GM23338 (cell line): ENCODE measurements around the gene OR8G1. TPM values are rescaled to one million over a fixed set of nuclear protein-coding genes. Genes with fewer than 3 reads are reported as not detected.
A peak's percentile ranks its signal among the peaks of the same experiment; 100 is the strongest.

Source experiments
- ATAC-seq: fragments of 200-7000 bp; cut with Tn5 transposase; 3 replicates; pipeline ENCODE4 v1.9.1; 2020
- DNase-seq: peaks from one replicate; pipeline ENCODE4 v3.0.0-alpha.2; 2015; ENCODE audit warnings: low spot score
- H2AFZ ChIP-seq: fragments of 200-600 bp; sonication (generic); 2 replicates; pipeline ENCODE4 v1.8.0; 2016; ENCODE audit warnings: antibody characterized with exemption, mild to moderate bottlenecking, moderate library complexity
- H3F3A ChIP-seq: fragments of 200-600 bp; sonication (generic); replicated peaks from 2 replicates; pipeline ENCODE4 v1.8.0; 2017; ENCODE audit warnings: antibody characterized with exemption, mixed run types, low read depth
- H3K27ac ChIP-seq: fragments of 200-600 bp; sonication (generic); 2 replicates; pipeline ENCODE4 v1.6.1; 2016; ENCODE audit warnings: low read depth
- H3K27me3 ChIP-seq: fragments of 200-600 bp; sonication (generic); 2 replicates; pipeline ENCODE4 v1.8.0; 2016; ENCODE audit warnings: mild to moderate bottlenecking, mixed run types, moderate library complexity; ENCODE audit not compliant: insufficient read depth
- H3K36me3 ChIP-seq: fragments of 200-600 bp; sonication (generic); 2 replicates; pipeline ENCODE4 v1.8.0; 2016; ENCODE audit warnings: mild to moderate bottlenecking; ENCODE audit not compliant: insufficient read depth
- H3K4me1 ChIP-seq: fragments of 200-600 bp; sonication (generic); 2 replicates; pipeline ENCODE4 v1.8.0; 2016; ENCODE audit warnings: mild to moderate bottlenecking, moderate library complexity; ENCODE audit not compliant: insufficient read depth
- H3K4me2 ChIP-seq: fragments of 200-600 bp; sonication (generic); 2 replicates; pipeline ENCODE4 v1.7.1; 2017; ENCODE audit warnings: mixed run types
- H3K4me3 ChIP-seq: fragments of 200-600 bp; sonication (generic); 2 replicates; pipeline ENCODE4 v1.6.1; 2016; ENCODE audit warnings: mixed run types
- H3K79me2 ChIP-seq: fragments of 200-600 bp; sonication (generic); replicated peaks from 2 replicates; pipeline ENCODE4 v1.8.0; 2017; ENCODE audit warnings: mild to moderate bottlenecking; ENCODE audit not compliant: insufficient read depth
- H3K9me2 ChIP-seq: fragments of 200-600 bp; sonication (generic); 2 replicates; pipeline ENCODE4 v1.8.0; 2017; ENCODE audit not compliant: insufficient read depth
- H4K20me1 ChIP-seq: fragments of 200-600 bp; sonication (generic); replicated peaks from 2 replicates; pipeline ENCODE4 v1.8.0; 2017; ENCODE audit warnings: mild to moderate bottlenecking; ENCODE audit not compliant: insufficient read depth
- H3K27ac Mint-ChIP-seq: 2 replicates; pipeline ENCODE4 v1.8.0; 2020; ENCODE audit warnings: inconsistent platforms, mild to moderate bottlenecking, moderate library complexity, mixed read lengths
- H3K27me3 Mint-ChIP-seq: 3 replicates; pipeline ENCODE4 v1.8.0; 2022; ENCODE audit warnings: low read depth, mild to moderate bottlenecking, moderate library complexity, mixed read lengths, inconsistent platforms; ENCODE audit not compliant: insufficient read depth, poor library complexity
- H3K36me3 Mint-ChIP-seq: 3 replicates; pipeline ENCODE4 v1.8.0; 2021; ENCODE audit warnings: low read depth, mild to moderate bottlenecking, inconsistent platforms, moderate library complexity, mixed read lengths
- H3K4me1 Mint-ChIP-seq: 3 replicates; pipeline ENCODE4 v1.8.0; 2020; ENCODE audit warnings: mild to moderate bottlenecking, inconsistent platforms, mixed read lengths
- H3K4me3 Mint-ChIP-seq: 3 replicates; pipeline ENCODE4 v1.8.0; 2021; ENCODE audit warnings: moderate library complexity, mild to moderate bottlenecking, inconsistent platforms, mixed read lengths
- H3K9me3 Mint-ChIP-seq: 3 replicates; pipeline ENCODE4 v1.8.0; 2020; ENCODE audit warnings: moderate library complexity, mild to moderate bottlenecking, inconsistent platforms, mixed read lengths
- CREB1 ChIP-seq: fragments of 250-450 bp; sonication (Bioruptor Pico); IDR thresholded peaks from 2 replicates; pipeline ENCODE4 v1.5.0; 2020; ENCODE audit warnings: low read depth, mild to moderate bottlenecking, moderate library complexity
- CTCF ChIP-seq, 2 experiments: fragments of 200-600 bp in 1 of 2; sonication (generic) in 1 of 2; conservative IDR thresholded peaks; 2 replicates each; pipeline versions ENCODE4 v1.5.1 to v1.6.1; 2016 to 2017; ENCODE audit warnings: antibody characterized with exemption in 2 of 2, low read depth in 2 of 2, mild to moderate bottlenecking in 2 of 2, moderate library complexity in 1 of 2
- NANOG ChIP-seq: IDR thresholded peaks from 2 replicates; pipeline ENCODE4 v1.6.1; 2016; ENCODE audit warnings: antibody characterized with exemption, borderline replicate concordance
- ZNF114 ChIP-seq: fragments of 250-450 bp; sonication (Bioruptor Pico); IDR thresholded peaks from 2 replicates; pipeline ENCODE4 v1.5.0; 2020; ENCODE audit warnings: mild to moderate bottlenecking, moderate library complexity
- ZNF331 ChIP-seq: fragments of 250-450 bp; sonication (Bioruptor Pico); IDR thresholded peaks from 2 replicates; pipeline ENCODE4 v1.5.0; 2020; ENCODE audit warnings: low read depth, mild to moderate bottlenecking, moderate library complexity
- polyA plus RNA-seq: library from polyadenylated mRNA; unstranded; fragments of >200 nt; fragmentation: Nextera tagmentation; extraction: Ambion mirVana; gene quantifications from 2 replicates; pipeline ENCODE4 v1.2.1, GENCODE V29; 2016
- total RNA-seq: library from RNA; depleted of rRNA; stranded (reverse); fragments of >200 nt; shearing (Covaris generic); gene quantifications from 2 replicates; pipeline ENCODE4 v1.2.3, GENCODE V29; 2014

Gene OR8G1
- total and polyA plus RNA-seq, 2 experiments from 2014 or later, result not detected

- Histone ChIP-seq H3K27ac (no peak overlapping the region), H3F3A (no peaks in the 10 kb centered on the region), H2AFZ (peak overlapping the region; percentile 11), H3K4me1 (peaks cover 22% of the 10 kb centered on the region), H3K4me2 (no peak overlapping the region), H3K9me2 (no peaks in the 10 kb centered on the region; the same call in none of the 2 replicates), H3K4me3 (no peak overlapping the region), H3K36me3 (no peaks in the 10 kb centered on the region), H3K79me2 (no peaks in the 10 kb centered on the region), H3K27me3 (no peaks in the 10 kb centered on the region), H4K20me1 (no peaks in the 10 kb centered on the region)
- TF ChIP-seq ZNF331 (CRISPR knock-in tag) (no peak), CTCF (conservative IDR thresholded peaks at IDR 0.05; ENCODE audit: low read depth in 2 of 2) (peak in 1 of 2 experiments; percentile 24; a peak in 2 of 4 replicates)
- Mint-ChIP-seq H3K36me3 (no peaks in the 10 kb centered on the region; the same call in 2 of the 3 replicates), H3K9me3 (peaks cover 15% of the 10 kb centered on the region), H3K27ac (no peak overlapping the region; the same call in 1 of the 2 replicates), H3K27me3 (no peaks in the 10 kb centered on the region), H3K4me3 (no peak overlapping the region), H3K4me1 (peaks cover 10% of the 10 kb centered on the region)
- ATAC-seq, result peak; percentile 42
- DNase-seq, result no peak
Measured at GRCh38 chr11:124277207-124277606, 36.3 kb downstream of the OR8G1 start.

GRCh38 chr11:124277804-124278203, 36.9 kb downstream of the OR8G1 start:
- Histone ChIP-seq H3K27me3 (no peaks in the 10 kb centered on the region), H2AFZ (peak overlapping the region; percentile 11), H3K79me2 (no peaks in the 10 kb centered on the region), H3K27ac (no peak overlapping the region), H3K4me2 (no peak overlapping the region), H3K9me2 (no peaks in the 10 kb centered on the region; the same call in none of the 2 replicates), H3K4me3 (no peak overlapping the region), H4K20me1 (no peaks in the 10 kb centered on the region), H3F3A (no peaks in the 10 kb centered on the region), H3K36me3 (no peaks in the 10 kb centered on the region), H3K4me1 (peaks cover 19% of the 10 kb centered on the region)
- peak; percentile 84 for ATAC-seq
- no peak overlapping the region for H3K4me3 Mint-ChIP-seq
- H3K9me3 Mint-ChIP-seq, result peaks cover 21% of the 10 kb centered on the region
- H3K27ac Mint-ChIP-seq, result no peak overlapping the region
- DNase-seq, result peak; percentile 47
- H3K27me3 Mint-ChIP-seq, result no peaks in the 10 kb centered on the region
- peaks cover 10% of the 10 kb centered on the region for H3K4me1 Mint-ChIP-seq
- peaks cover 3% of the 10 kb centered on the region; the same call in 2 of the 3 replicates for H3K36me3 Mint-ChIP-seq
- TF ChIP-seq NANOG (no peak), CTCF (conservative IDR thresholded peaks at IDR 0.05; ENCODE audit: low read depth in 2 of 2) (peak; percentile 50 to 64)

DNA sequence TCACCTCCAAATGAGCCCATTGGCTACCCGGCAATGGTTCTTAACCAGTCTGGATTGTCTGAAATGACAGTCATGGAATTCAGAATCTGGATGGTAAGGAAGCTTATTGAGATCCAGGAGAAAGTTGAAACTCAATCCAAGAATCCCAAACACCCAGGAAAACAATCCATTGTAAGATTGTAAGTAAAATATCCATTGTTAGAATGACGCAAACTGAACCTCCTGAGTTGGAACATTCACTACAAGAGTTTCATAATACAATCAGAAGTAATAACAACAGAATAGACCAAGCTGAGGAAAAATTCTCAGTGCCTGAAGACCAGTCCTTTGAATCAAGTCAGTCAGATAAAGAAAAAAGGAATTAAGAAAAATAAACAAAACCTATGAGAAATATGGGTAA, 37.4 kb downstream of the OR8G1 start:
- Mint-ChIP-seq H3K27ac (no peak overlapping the region), H3K9me3 (peaks cover 26% of the 10 kb centered on the region), H3K27me3 (peaks cover 1% of the 10 kb centered on the region), H3K4me1 (peaks cover 10% of the 10 kb centered on the region), H3K36me3 (peaks cover 5% of the 10 kb centered on the region), H3K4me3 (no peak overlapping the region)
- DNase-seq (no peak), ATAC-seq (no peak)
- H3K27me3 ChIP-seq, result no peaks in the 10 kb centered on the region
- no peak overlapping the region for H3K4me2 ChIP-seq
- H3K9me2 ChIP-seq, result no peaks in the 10 kb centered on the region; the same call in none of the 2 replicates
- H3K27ac ChIP-seq, result no peak overlapping the region
- no peaks in the 10 kb centered on the region for H3K36me3 ChIP-seq
- H3K79me2 ChIP-seq, result no peaks in the 10 kb centered on the region
- H4K20me1 ChIP-seq, result no peaks in the 10 kb centered on the region
- H3K4me3 ChIP-seq, result no peak overlapping the region
- H3K4me1 ChIP-seq, result peaks cover 14% of the 10 kb centered on the region
- peak overlapping the region; percentile 11; the same call in 1 of the 2 replicates for H2AFZ ChIP-seq
- H3F3A ChIP-seq, result no peaks in the 10 kb centered on the region
- no peak for TF ChIP-seq ZNF114 (CRISPR knock-in tag)
- TF ChIP-seq ZNF331 (CRISPR knock-in tag), result no peak
- TF ChIP-seq CREB1 (CRISPR knock-in tag), result no peak
